H1 (cell line): ENCODE results near the gene CNDP2. TPM values are rescaled to one million over a fixed set of nuclear protein-coding genes. Genes with fewer than 3 reads are reported as not detected.

ENCODE experiments used
- ASH2L ChIP-seq: fragments of 200-600, 300-600 bp; sonication (generic); IDR thresholded peaks from one replicate; pipeline ENCODE4 v1.7.1; 2017; ENCODE audit warnings: low read length
- CEBPB ChIP-seq: IDR thresholded peaks from 2 replicates; pipeline ENCODE4 v1.6.1; 2012; ENCODE audit warnings: low read depth, low read length
- JUN ChIP-seq: IDR thresholded peaks from 2 replicates; pipeline ENCODE4 v1.6.1; 2011; ENCODE audit warnings: low read depth, mild to moderate bottlenecking, improper control_type of control experiment, low read length
- KDM5A ChIP-seq: fragments of 200-600 bp; IDR thresholded peaks from 2 replicates; pipeline ENCODE4 v1.7.1; 2012; ENCODE audit warnings: mild to moderate bottlenecking, low read length, inconsistent platforms, mixed read lengths
- POU5F1 ChIP-seq: IDR thresholded peaks from 2 replicates; pipeline ENCODE4 v1.6.1; 2011; ENCODE audit warnings: low read depth, mild to moderate bottlenecking, low read length, moderate library complexity
- YY1 ChIP-seq: IDR thresholded peaks from 2 replicates; pipeline ENCODE4 v1.6.1; 2011; ENCODE audit warnings: low read depth, mild to moderate bottlenecking, low read length
- ZNF274 ChIP-seq: IDR thresholded peaks from 2 replicates; pipeline ENCODE4 v1.7.0; 2012; ENCODE audit warnings: low read length, borderline replicate concordance; ENCODE audit errors: extremely low read depth
- polyA plus RNA-seq, 7 experiments: library from polyadenylated mRNA; depleted of rRNA in 3 of 7; stranded (reverse) in 5 of 7; unstranded in 2 of 7; fragments of >200 nt in 5 of 7; fragments of 200-250 nt in 2 of 7; gene quantifications; 1 replicate in 5 of 7; 2 replicates in 1 of 7; 4 replicates in 1 of 7; pipeline versions ENCODE4 v1.2.1 to v1.2.3, GENCODE V29; 2011 to 2013; ENCODE audit warnings: missing spikeins in 2 of 7, mixed read lengths in 2 of 7
- total RNA-seq: library from RNA; stranded (reverse); fragmentation: NEBNext Ultra II Directional; extraction: Animal tissue kit (Norgen Biotek cat#: 25700); gene quantifications from 2 replicates; pipeline ENCODE4 v1.2.1, GENCODE V29; 2021

CNDP2 gene
- total and polyA plus RNA-seq, 2 of the 8 experiments (the other 6 are each of a cell fraction or from before 2014, with no cell fraction given): 71.8 to 243 TPM

GRCh38 chr18:74456349-74457042 is 39.7 kb upstream of the CNDP2 start (continued):
- no peak for TF ChIP-seq POU5F1
- TF ChIP-seq KDM5A: no peak
- no peak for TF ChIP-seq CEBPB
- TF ChIP-seq YY1: no peak
- no peak for TF ChIP-seq ASH2L
- no peak for TF ChIP-seq ZNF274
- no peak for TF ChIP-seq JUN
